ENCODE data around the gene CCDC137. TPM values are rescaled to one million over a fixed set of nuclear protein-coding genes. Genes with fewer than 3 reads are reported as not detected.

Gene CCDC137
- total RNA-seq, 4 donors from 2014 or later = 18.2 to 25.6 (median 21.4) TPM

DNA sequence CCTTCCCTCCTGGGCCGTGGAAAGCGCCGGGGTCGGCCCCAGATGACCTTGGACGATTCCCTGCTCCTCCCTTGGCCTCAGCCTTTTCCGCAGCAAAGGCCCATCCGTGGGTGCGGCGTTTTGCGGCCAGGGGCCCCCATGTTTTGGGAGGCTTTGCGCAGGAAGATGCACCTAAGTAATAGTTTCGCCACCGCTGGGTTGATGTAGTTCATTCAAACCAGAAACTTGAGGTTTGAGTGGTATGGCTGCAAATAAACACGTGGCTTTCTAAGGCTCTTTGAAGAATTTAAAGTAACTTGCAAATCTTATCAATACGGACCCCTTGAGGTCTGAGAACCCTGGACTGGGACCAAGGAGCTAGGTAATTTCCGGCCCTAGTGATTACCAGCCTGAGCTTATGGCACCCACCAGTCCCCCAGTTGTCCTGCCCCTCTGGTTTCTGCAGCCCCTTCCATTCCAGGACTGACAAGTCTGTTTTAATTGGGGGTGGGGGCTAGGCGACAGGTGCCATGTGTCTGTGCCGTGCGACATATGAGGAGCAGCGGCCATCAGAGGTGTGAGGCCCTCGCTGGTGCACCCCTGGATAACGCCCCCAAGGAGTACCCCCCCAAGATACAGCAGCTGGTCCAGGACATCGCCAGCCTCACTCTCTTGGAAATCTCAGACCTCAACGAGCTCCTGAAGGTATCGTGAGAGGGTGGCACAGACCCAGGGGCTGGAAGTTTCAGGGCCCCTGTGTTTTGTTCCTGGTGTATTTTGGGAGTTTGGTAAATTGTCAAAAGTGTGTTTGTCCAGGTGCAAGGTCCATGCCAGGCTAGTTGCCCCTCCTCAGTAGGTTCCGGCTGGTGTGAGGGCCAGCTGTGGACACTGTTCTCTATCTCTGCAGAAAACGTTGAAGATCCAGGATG is 37.5 kb downstream of the CCDC137 start:
- Histone ChIP-seq H3K27me3 (no peaks in the 10 kb centered on the region), H3K4me3 (peak overlapping the region; percentile 63 to 97 (median 95)), H3K36me3 (peaks cover 31 to 68% (median 38%) of the 10 kb centered on the region in 3 donors), H3K4me1 (peaks cover 25 to 42% (median 30%) of the 10 kb centered on the region in 3 donors), H3K27ac (peak overlapping the region; percentile 93 to 97 (median 96)), H3K9me3 (no peaks in the 10 kb centered on the region)
- intact Hi-C loops (cut with DNase I) = no loop called here
- TF ChIP-seq POLR2A (IDR thresholded peaks at IDR 0.05) = no peak
- TF ChIP-seq CTCF (IDR thresholded peaks at IDR 0.05) = no peak
- no peak for DNase-seq
- WGBS, 2 donors = 17 to 44% methylated on average over 6 to 13 of the region's 27 CpGs

- intact Hi-C loops (cut with DNase I) = no loop called here
- TF ChIP-seq CTCF (IDR thresholded peaks at IDR 0.05) = no peak
Measured at GRCh38 chr17:81705518-81706231, 39.1 kb downstream of the CCDC137 start.

GRCh38 chr17:81706232-81706611 is 39.7 kb downstream of the CCDC137 start:
- Histone ChIP-seq H3K27me3 (no peaks in the 10 kb centered on the region), H3K4me1 (peaks cover 33 to 52% (median 36%) of the 10 kb centered on the region in 3 donors), H3K27ac (no peak overlapping the region), H3K4me3 (no peak overlapping the region), H3K36me3 (peaks cover 19 to 46% (median 27%) of the 10 kb centered on the region in 3 donors), H3K9me3 (no peaks in the 10 kb centered on the region)
- DNase-seq = no peak
- TF ChIP-seq CTCF (IDR thresholded peaks at IDR 0.05) = no peak
- no peak for TF ChIP-seq POLR2A (IDR thresholded peaks at IDR 0.05)
- WGBS, 2 donors = 86 to 100% methylated on average over 3 to 4 of the region's 17 CpGs
- intact Hi-C loops (cut with DNase I) = no loop called here

More at GRCh38 chr17:81705518-81706231, 39.1 kb downstream of the CCDC137 start:
- H3K4me1 ChIP-seq = peaks cover 33 to 52% (median 36%) of the 10 kb centered on the region in 3 donors
- H3K27me3 ChIP-seq = no peaks in the 10 kb centered on the region
- no peak overlapping the region for H3K27ac ChIP-seq
- H3K36me3 ChIP-seq = peaks cover 23 to 52% (median 27%) of the 10 kb centered on the region in 3 donors
- no peak overlapping the region for H3K4me3 ChIP-seq
- DNase-seq = no peak
- WGBS, 2 donors = 91 to 96% methylated on average over 19 to 28 of the region's 30 CpGs
- H3K9me3 ChIP-seq = no peaks in the 10 kb centered on the region

GRCh38 chr17:81706757-81707624 is 40.5 kb downstream of the CCDC137 start:
- WGBS, 2 donors = 93 to 97% methylated on average over 17 to 26 of the region's 54 CpGs
- DNase-seq = no peak

More at GRCh38 chr17:81706757-81707624, 40.5 kb downstream of the CCDC137 start:
- no peaks in the 10 kb centered on the region for H3K9me3 ChIP-seq
- peaks cover 18 to 41% (median 27%) of the 10 kb centered on the region in 3 donors for H3K36me3 ChIP-seq
- H3K4me3 ChIP-seq = no peak overlapping the region
- no peak overlapping the region for H3K27ac ChIP-seq
- peaks cover 28 to 52% (median 33%) of the 10 kb centered on the region in 3 donors for H3K4me1 ChIP-seq
- H3K27me3 ChIP-seq = no peaks in the 10 kb centered on the region
- intact Hi-C loops (cut with DNase I) = no loop called here
- TF ChIP-seq POLR2A (IDR thresholded peaks at IDR 0.05) (no peak), CTCF (IDR thresholded peaks at IDR 0.05) (no peak)

Measured in esophagus squamous epithelium (tissue), 5 donors.